ENCODE measurements around the gene ACAD9. TPM values are rescaled to one million over a fixed set of nuclear protein-coding genes. Genes with fewer than 3 reads are reported as not detected.
A peak's percentile ranks its signal among the peaks of the same experiment; 100 is the strongest.

Gene ACAD9
- total and polyA plus RNA-seq, 2 of the 13 experiments (the other 11 are each of a cell fraction or from before 2014, with no cell fraction given): 15.3 to 38.2 TPM

GRCh38 chr3:128942161-128942952 is 62.9 kb downstream of the ACAD9 start (continued):
- TF ChIP-seq NCOA2 (CRISPR knock-in tag; IDR thresholded peaks at IDR 0.05) (peak; percentile 18; the same call in 1 of the 2 replicates), ZNF33B (CRISPR knock-in tag; IDR thresholded peaks at IDR 0.05) (no peak), ETV5 (CRISPR knock-in tag; IDR thresholded peaks at IDR 0.05; ENCODE audit: borderline replicate concordance) (no peak; the same call in 1 of the 2 replicates), MTA1 (CRISPR knock-in tag; IDR thresholded peaks at IDR 0.05; ENCODE audit: borderline replicate concordance) (no peak), PPARG (CRISPR knock-in tag; conservative IDR thresholded peaks at IDR 0.05) (0 out of 2 replicates have a peak, but pooled peaks have one; percentile 18), DMAP1 (CRISPR knock-in tag; IDR thresholded peaks at IDR 0.05) (no peak), MIER3 (CRISPR knock-in tag; IDR thresholded peaks at IDR 0.05; ENCODE audit: borderline replicate concordance) (no peak), ZNF782 (CRISPR knock-in tag; IDR thresholded peaks at IDR 0.05; ENCODE audit: borderline replicate concordance) (no peak), TEAD3 (CRISPR knock-in tag; optimal IDR thresholded peaks at IDR 0.05; ENCODE audit: borderline replicate concordance) (peak; percentile 73), SATB2 (CRISPR knock-in tag; IDR thresholded peaks at IDR 0.05) (no peak), THRA (CRISPR knock-in tag; IDR thresholded peaks at IDR 0.05; ENCODE audit: borderline replicate concordance) (no peak), GABPB1 (CRISPR knock-in tag; IDR thresholded peaks at IDR 0.05) (no peak; the same call in 1 of the 2 replicates), TSC22D2 (CRISPR knock-in tag; IDR thresholded peaks at IDR 0.05; ENCODE audit: borderline replicate concordance) (no peak), ATF7-NPFF (CRISPR knock-in tag; IDR thresholded peaks at IDR 0.05; ENCODE audit: low read depth) (no peak), ZNF12 (CRISPR knock-in tag; IDR thresholded peaks at IDR 0.05) (no peak), SP1 (IDR thresholded peaks at IDR 0.05) (no peak), SP1 (CRISPR knock-in tag; IDR thresholded peaks at IDR 0.05) (no peak), ZNF124 (CRISPR knock-in tag; IDR thresholded peaks at IDR 0.05) (no peak), IKZF1 (IDR thresholded peaks at IDR 0.05) (no peak), EHMT2 (IDR thresholded peaks at IDR 0.05; ENCODE audit: borderline replicate concordance, low read depth, low read length) (no peak; the same call in 1 of the 2 replicates), ZFP36L1 (CRISPR knock-in tag; IDR thresholded peaks at IDR 0.05) (no peak), EP300 (IDR thresholded peaks at IDR 0.05; ENCODE audit: low read depth in 2 of 2, low read length in 2 of 2) (peak; percentile 2 to 26; a peak in 1 of 4 replicates), EP300 (CRISPR knock-in tag; IDR thresholded peaks at IDR 0.05; ENCODE audit: borderline replicate concordance) (no peak; the same call in 1 of the 2 replicates), NFYB (CRISPR knock-in tag; IDR thresholded peaks at IDR 0.05) (no peak), GFI1 (CRISPR knock-in tag; IDR thresholded peaks at IDR 0.05; ENCODE audit: borderline replicate concordance) (no peak), CHCHD3 (CRISPR knock-in tag; IDR thresholded peaks at IDR 0.05) (no peak), ZNF672 (CRISPR knock-in tag; IDR thresholded peaks at IDR 0.05) (no peak), ZNF747 (CRISPR knock-in tag; IDR thresholded peaks at IDR 0.05; ENCODE audit: borderline replicate concordance) (no peak), ZNF333 (CRISPR knock-in tag; IDR thresholded peaks at IDR 0.05; ENCODE audit: borderline replicate concordance) (0 out of 2 replicates have a peak, but pooled peaks have one; percentile 55), ZNF513 (CRISPR knock-in tag; conservative IDR thresholded peaks at IDR 0.05) (no peak), ZNF569 (CRISPR knock-in tag; IDR thresholded peaks at IDR 0.05; ENCODE audit: borderline replicate concordance) (no peak), KLF11 (CRISPR knock-in tag; IDR thresholded peaks at IDR 0.05) (no peak)

Data from HepG2 (cell line).